GM12891 (cell line): ENCODE data around the gene CDH10.

Experiments used
- DNase-seq: peaks from one replicate; pipeline ENCODE4 v3.0.0; 2011; ENCODE audit warnings: low spot score; ENCODE audit not compliant: insufficient read length
- FAIRE-seq: peaks from 2 replicates; lab custom pipeline; 2011; peaks lifted over from hg19 to GRCh38; lab: Jason Lieb, UNC
- PAX5 ChIP-seq: IDR thresholded peaks from 2 replicates; pipeline ENCODE4 v1.6.1; 2011; ENCODE audit warnings: low read length, moderate library complexity, mild to moderate bottlenecking; ENCODE audit not compliant: insufficient read depth, severe bottlenecking
- POLR2A ChIP-seq: IDR thresholded peaks from 2 replicates; pipeline ENCODE4 v1.6.1; 2011; ENCODE audit warnings: low read depth, low read length, control low read depth
- POLR2AphosphoS5 ChIP-seq: IDR thresholded peaks from 2 replicates; pipeline ENCODE4 v1.6.1; 2011; ENCODE audit warnings: low read depth, low read length, control low read depth
- POU2F2 ChIP-seq: IDR thresholded peaks from 2 replicates; pipeline ENCODE4 v1.6.1; 2011; ENCODE audit warnings: low read depth, mild to moderate bottlenecking, control low read depth, low read length, moderate library complexity
- SPI1 ChIP-seq: IDR thresholded peaks from 2 replicates; pipeline ENCODE4 v1.6.1; 2011; ENCODE audit warnings: low read depth, low read length, control low read depth
- TAF1 ChIP-seq: IDR thresholded peaks from 2 replicates; pipeline ENCODE4 v1.6.1; 2011; ENCODE audit warnings: low read depth, low read length, control low read depth

The CDH10 gene

DNA sequence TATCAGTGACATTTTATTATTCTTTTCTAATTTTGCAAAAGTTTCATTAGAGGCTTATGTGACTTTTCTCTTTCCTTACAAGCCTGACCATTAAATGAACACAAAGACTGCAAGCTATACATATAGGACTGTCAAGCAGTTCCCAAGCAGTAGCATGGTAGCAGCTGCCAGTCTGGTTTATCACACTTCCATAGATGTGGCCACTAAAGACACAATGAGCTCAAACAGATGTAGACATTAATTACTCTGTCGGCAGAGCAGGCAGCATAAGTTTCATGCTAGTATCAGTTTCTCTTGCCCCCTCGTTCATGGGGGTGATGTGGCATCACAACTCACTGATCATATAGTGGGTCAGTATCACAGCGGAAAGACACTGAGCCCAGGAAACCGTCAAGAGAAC lies 89.5 kb downstream of the CDH10 start:
- DNase-seq = no peak
- TF ChIP-seq POLR2AphosphoS5 = no peak
- FAIRE-seq = no peak

DNA sequence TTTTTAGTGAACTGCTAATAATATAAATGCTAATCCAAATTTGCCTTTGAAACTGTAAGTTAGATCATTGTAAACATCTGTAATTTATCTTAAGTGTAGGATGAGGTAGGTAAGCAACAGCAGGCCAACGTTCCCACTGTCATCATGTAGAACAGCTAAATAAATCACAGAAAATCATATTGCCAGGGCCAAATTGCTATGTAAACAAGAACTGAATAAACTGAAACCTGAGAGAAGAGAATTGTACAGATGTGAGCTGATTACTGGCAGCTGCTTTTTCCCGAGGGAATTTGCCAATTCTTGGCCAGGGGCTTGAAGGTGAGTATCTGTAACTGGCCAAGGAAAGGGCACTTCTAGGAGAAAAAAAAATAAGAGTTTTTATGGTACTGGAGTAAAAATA lies 97.6 kb downstream of the CDH10 start:
- FAIRE-seq (no peak), DNase-seq (no peak)
- TF ChIP-seq SPI1 (no peak), POU2F2 (no peak)

DNA sequence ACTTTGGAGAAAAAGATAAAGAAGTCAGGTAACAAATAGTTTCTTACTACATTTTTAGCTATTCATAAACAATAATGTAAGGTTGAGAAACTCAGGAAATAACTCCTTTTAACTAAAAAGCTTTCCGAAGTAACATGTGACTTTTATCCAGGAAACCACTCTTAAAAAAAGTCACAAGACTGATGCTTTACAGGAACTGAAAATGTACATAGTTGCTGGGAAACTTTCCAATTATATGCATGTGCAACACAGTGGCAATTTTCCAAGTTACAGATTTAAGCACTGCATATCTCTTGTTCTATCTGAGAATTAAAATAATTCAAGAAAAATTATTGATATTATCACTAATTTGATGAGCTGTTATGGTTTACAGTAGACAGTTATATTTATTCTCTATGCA lies 105.2 kb downstream of the CDH10 start:
- FAIRE-seq (no peak), DNase-seq (no peak)
- TF ChIP-seq POU2F2 (no peak), TAF1 (no peak), PAX5 (no peak), POLR2AphosphoS5 (no peak), POLR2A (no peak), SPI1 (no peak)

DNA sequence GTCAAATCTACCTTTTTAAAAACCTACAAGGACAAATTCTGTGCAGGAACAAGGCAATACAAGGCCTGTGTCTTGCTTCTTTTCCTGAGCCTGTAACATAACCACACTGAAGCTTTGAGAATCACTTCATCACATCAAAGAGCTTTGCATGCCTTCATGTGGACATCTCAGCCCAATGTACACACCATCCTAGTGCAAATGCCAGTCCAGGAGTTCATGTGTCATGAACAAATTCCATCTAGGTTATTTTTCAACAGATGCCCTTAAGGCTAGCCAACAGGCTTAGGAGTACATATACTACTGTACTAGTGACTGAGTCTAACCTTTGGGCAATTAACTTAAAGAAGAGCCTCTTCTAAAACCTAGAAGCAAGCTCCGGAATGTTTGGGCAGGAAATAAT lies 106.4 kb downstream of the CDH10 start:
- DNase-seq (no peak), FAIRE-seq (no peak)
- no peak for TF ChIP-seq TAF1
- TF ChIP-seq POU2F2 = no peak
- no peak for TF ChIP-seq PAX5
- no peak for TF ChIP-seq SPI1
- no peak for TF ChIP-seq POLR2A
- no peak for TF ChIP-seq POLR2AphosphoS5

DNA sequence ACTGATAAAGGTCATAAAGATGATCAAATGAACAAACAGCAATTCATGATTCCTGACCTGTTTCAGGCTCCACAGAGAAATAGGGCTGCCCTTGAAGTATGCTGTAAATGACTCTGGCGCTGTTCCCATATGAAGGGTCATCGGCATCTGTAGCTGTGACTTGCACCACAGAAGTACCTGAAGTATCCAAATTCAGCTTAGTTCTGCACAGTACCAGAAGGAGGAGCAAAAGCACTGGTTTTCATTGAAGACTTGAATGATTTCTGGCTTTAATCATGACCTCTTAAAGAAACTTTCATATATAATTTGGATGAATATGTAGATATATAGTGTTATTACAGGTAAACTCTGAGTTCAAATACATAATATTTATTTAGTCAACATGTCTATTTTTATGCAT lies 109.1 kb downstream of the CDH10 start:
- no peak for DNase-seq
- TF ChIP-seq POLR2AphosphoS5 (no peak), POLR2A (no peak), PAX5 (no peak), POU2F2 (no peak), SPI1 (no peak), TAF1 (no peak)
- no peak for FAIRE-seq

DNA sequence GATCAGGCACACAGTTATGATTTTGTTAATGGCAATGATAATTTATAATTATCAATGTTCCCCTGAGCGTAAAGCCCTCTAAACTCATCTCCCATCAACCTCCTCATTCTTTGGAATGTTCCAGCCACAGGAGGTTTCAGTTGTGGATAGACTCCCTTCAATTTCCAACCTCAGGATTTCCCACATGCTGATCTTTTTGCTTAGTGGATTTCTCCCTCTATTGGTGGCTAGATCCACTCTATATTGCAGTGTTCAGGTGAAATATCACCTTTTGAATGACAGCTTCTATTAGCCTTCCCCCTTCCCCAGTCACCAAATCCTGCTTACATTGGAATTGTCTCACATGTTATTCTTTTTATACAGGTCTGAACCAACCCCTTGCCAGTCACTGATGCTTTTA lies 113.9 kb downstream of the CDH10 start:
- FAIRE-seq (no peak), DNase-seq (no peak)
- no peak for TF ChIP-seq PAX5
- no peak for TF ChIP-seq SPI1
- TF ChIP-seq POLR2A = no peak
- no peak for TF ChIP-seq POU2F2

DNA sequence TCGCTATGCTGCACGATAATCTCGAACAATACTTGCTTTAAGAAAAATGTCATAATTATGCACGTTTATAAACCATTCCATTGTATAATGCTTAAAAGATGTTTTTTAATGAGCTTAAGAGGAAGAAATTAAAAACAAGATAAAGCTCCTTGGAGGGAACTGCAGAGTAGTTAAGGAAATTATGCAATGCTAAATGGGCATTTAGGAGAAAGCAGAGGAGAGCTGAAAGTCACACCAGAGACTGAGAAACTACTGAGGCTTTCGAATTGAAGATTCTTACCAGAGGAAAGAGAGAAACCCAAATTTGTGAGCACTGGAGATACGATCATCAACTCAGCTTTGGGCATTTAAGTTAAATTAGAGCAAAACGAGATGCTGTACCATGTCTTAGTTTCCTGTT lies 119.4 kb downstream of the CDH10 start:
- no peak for TF ChIP-seq POLR2A
- no peak for TF ChIP-seq SPI1
- TF ChIP-seq TAF1 = no peak
- no peak for TF ChIP-seq PAX5
- FAIRE-seq = no peak

DNA sequence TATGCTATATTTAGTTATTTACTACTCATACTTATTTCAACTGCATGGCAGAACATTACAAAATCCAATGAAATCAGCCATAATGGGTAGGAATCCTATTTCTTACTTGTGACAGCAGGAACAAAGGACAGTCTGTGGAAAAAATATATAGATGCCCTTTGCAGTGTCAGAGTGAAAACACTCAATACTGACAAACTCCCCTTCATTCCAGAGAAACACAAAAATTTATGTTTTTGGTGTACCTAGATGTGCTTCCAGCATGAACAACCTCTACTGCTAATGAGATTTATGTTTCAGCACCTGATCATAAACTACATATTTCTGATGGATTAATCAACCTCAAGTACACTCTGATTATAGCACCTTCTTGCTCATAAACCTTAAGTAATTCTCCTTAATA lies 132.4 kb downstream of the CDH10 start:
- DNase-seq = no peak
- TF ChIP-seq POLR2AphosphoS5 = no peak
- TF ChIP-seq SPI1 = no peak
- TF ChIP-seq POU2F2 = no peak
- no peak for TF ChIP-seq POLR2A
- TF ChIP-seq TAF1 = no peak
- no peak for TF ChIP-seq PAX5
- no peak for FAIRE-seq

More for the DNA sequence above, 119.4 kb downstream of the CDH10 start:
- no peak for DNase-seq

DNA sequence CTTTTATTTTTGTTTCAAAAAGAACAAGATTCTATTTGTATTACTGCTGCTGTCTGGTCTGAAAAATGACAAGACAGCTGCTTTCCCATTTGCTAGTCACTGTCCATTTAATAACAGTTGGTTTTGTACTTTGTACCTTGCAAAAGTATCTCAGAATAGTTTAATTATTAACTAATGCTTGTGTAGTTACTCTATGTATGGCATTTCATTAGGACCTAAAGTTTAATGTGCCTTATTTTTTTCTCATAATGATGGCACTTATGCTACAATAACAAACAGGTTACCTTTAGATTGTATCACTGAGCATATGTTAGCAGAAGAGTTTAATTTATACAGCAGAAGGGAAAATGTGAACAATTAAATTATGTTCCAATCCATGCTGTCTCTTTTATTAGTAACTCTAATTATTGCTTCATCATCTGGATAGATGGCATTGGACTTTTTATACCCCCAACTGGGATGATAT lies 134.2 kb downstream of the CDH10 start:
- no peak for DNase-seq
- FAIRE-seq = no peak
- no peak for TF ChIP-seq POLR2A
- TF ChIP-seq PAX5 = no peak
- TF ChIP-seq POU2F2 = no peak
- TF ChIP-seq POLR2AphosphoS5 = no peak
- no peak for TF ChIP-seq TAF1
- no peak for TF ChIP-seq SPI1

DNA sequence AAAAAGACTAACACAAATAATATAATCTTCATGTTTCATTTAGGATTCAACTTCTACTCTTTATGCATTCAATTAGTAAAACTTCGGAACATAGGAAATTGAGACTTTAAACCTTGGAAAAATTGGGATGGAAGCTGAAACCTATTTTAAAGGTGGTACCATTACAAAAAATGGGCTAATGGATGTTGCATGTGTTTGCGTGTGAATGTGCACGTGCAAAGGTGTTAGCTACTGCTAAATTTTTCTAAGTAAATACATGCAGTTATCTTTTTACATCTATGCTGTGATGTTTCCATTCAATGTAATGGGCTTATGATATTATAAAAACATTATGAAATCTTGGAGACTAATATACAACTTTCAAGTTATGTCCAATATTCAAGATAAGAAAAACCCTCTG lies 134.8 kb downstream of the CDH10 start:
- no peak for DNase-seq
- no peak for TF ChIP-seq SPI1
- no peak for FAIRE-seq

DNA sequence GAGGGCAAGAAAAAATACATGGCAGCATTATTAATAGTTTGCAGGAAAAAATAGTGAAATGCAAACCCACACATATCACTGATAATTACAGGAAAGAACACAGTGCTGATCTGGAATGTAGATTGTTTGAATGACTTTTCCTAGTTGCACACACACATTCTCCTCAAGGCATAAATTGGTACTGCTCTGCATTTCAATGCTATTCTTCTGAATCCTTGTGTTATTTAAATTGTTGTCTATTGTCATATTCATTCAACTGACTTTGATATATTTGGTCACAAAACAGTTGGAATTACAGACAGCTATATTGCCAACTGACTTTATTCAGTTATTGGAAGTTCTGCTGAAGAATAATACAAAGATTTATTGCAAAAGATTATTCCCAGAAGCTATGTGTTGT lies 139.5 kb downstream of the CDH10 start:
- DNase-seq (no peak), FAIRE-seq (no peak)
- no peak for TF ChIP-seq POLR2A
- no peak for TF ChIP-seq POLR2AphosphoS5
- no peak for TF ChIP-seq POU2F2
- no peak for TF ChIP-seq SPI1
- no peak for TF ChIP-seq PAX5
- TF ChIP-seq TAF1 = no peak
